ENCODE measurements around the gene ZNF429.
"Not testable (repeated sequence)": the region's sequence is repeated elsewhere in the genome, so short reads cannot be mapped to it uniquely, and the experiment has no call there.

The ZNF429 gene

GRCh38 chr19:21532904-21533303 lies 27.5 kb downstream of the ZNF429 start:
- DNase-seq = no peak

- not testable (repeated sequence) for DNase-seq
These were observed 31.4 kb downstream of the ZNF429 start for GRCh38 chr19:21536741-21537290.

- no peak for DNase-seq
These were observed 54.0 kb downstream of the ZNF429 start for GRCh38 chr19:21559444-21559843.

- no peak for DNase-seq
These were observed 59.0 kb downstream of the ZNF429 start for GRCh38 chr19:21564406-21564805.

- no peak for DNase-seq
These were observed 60.7 kb downstream of the ZNF429 start for GRCh38 chr19:21566073-21566472.

- not testable (repeated sequence) for DNase-seq
These were observed 62.4 kb downstream of the ZNF429 start for GRCh38 chr19:21567806-21568205.

GRCh38 chr19:21568816-21569493 lies 63.6 kb downstream of the ZNF429 start:
- DNase-seq = no peak

GRCh38 chr19:21569494-21569865 lies 64.1 kb downstream of the ZNF429 start:
- no peak for DNase-seq

GRCh38 chr19:21571316-21571715 lies 65.9 kb downstream of the ZNF429 start:
- no peak for DNase-seq

GRCh38 chr19:21574607-21575006 lies 69.2 kb downstream of the ZNF429 start:
- no peak for DNase-seq

- DNase-seq = no peak
These were observed 71.1 kb downstream of the ZNF429 start for GRCh38 chr19:21576481-21576880.

- no peak for DNase-seq
These were observed 74.7 kb downstream of the ZNF429 start for GRCh38 chr19:21580101-21580500.

- DNase-seq = no peak
These were observed 75.4 kb downstream of the ZNF429 start for GRCh38 chr19:21580818-21581217.

GRCh38 chr19:21581646-21582240 lies 76.3 kb downstream of the ZNF429 start:
- no peak for DNase-seq

- no peak for DNase-seq
These were observed 79.1 kb downstream of the ZNF429 start for GRCh38 chr19:21584537-21584936.

- no peak for DNase-seq
These were observed 80.0 kb downstream of the ZNF429 start for GRCh38 chr19:21585281-21585890.

- DNase-seq = no peak
These were observed 81.1 kb downstream of the ZNF429 start for GRCh38 chr19:21586311-21587116.

- DNase-seq = no peak
These were observed 81.7 kb downstream of the ZNF429 start for GRCh38 chr19:21587117-21587461.

- no peak for DNase-seq
These were observed 82.1 kb downstream of the ZNF429 start for GRCh38 chr19:21587549-21587948.

- DNase-seq = no peak
These were observed 82.7 kb downstream of the ZNF429 start for GRCh38 chr19:21588065-21588601.

- DNase-seq = no peak
These were observed 85.5 kb downstream of the ZNF429 start for GRCh38 chr19:21590867-21591266.

GRCh38 chr19:21593008-21593481 lies 87.6 kb downstream of the ZNF429 start:
- DNase-seq = no peak

- DNase-seq = no peak
These were observed 88.1 kb downstream of the ZNF429 start for GRCh38 chr19:21593502-21593901.

Measured in amniotic stem cell (primary cell).